Measurements from ENCODE around the gene CANX. TPM values are rescaled to one million over a fixed set of nuclear protein-coding genes. Genes with fewer than 3 reads are reported as not detected.
A peak's percentile ranks its signal among the peaks of the same experiment; 100 is the strongest.

Gene CANX
- total RNA-seq, 4 donors from 2014 or later = 155 to 550 (median 392) TPM

DNA sequence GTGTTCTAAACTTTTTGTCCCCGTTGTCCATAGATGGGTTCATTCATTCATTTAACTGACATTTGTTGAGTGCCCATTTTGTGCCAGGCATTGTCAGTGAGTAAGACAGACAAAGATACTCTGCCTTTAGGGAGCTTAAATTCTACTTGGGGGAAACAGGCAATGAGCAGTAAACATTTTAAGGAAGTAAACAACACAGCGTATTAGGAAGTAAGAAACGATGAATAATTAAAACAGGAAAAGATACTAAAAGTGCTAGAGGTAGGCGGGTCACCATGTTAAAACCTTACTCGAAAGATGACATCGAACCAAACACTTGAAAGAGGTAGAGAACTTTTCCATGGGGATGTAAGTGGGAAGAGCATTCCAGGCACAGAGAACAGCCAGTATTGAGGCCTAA, 28.3 kb downstream of the CANX start:
- Histone ChIP-seq H3K27ac (no peak overlapping the region), H3K9me3 (no peaks in the 10 kb centered on the region), H3K4me1 (peaks cover 0 to 5% of the 10 kb centered on the region in 2 donors), H3K36me3 (no peaks in the 10 kb centered on the region), H3K4me3 (no peak overlapping the region), H3K27me3 (no peaks in the 10 kb centered on the region)
- intact Hi-C loops (cut with DNase I; ENCODE audit: low total_unique reads) = no loop called here
- no peak for DNase-seq
- no peak for TF ChIP-seq POLR2A (IDR thresholded peaks at IDR 0.05)
- TF ChIP-seq, protein P1, sequence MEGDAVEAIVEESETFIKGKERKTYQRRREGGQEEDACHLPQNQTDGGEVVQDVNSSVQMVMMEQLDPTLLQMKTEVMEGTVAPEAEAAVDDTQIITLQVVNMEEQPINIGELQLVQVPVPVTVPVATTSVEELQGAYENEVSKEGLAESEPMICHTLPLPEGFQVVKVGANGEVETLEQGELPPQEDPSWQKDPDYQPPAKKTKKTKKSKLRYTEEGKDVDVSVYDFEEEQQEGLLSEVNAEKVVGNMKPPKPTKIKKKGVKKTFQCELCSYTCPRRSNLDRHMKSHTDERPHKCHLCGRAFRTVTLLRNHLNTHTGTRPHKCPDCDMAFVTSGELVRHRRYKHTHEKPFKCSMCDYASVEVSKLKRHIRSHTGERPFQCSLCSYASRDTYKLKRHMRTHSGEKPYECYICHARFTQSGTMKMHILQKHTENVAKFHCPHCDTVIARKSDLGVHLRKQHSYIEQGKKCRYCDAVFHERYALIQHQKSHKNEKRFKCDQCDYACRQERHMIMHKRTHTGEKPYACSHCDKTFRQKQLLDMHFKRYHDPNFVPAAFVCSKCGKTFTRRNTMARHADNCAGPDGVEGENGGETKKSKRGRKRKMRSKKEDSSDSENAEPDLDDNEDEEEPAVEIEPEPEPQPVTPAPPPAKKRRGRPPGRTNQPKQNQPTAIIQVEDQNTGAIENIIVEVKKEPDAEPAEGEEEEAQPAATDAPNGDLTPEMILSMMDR (IDR thresholded peaks at IDR 0.05) = no peak

DNA sequence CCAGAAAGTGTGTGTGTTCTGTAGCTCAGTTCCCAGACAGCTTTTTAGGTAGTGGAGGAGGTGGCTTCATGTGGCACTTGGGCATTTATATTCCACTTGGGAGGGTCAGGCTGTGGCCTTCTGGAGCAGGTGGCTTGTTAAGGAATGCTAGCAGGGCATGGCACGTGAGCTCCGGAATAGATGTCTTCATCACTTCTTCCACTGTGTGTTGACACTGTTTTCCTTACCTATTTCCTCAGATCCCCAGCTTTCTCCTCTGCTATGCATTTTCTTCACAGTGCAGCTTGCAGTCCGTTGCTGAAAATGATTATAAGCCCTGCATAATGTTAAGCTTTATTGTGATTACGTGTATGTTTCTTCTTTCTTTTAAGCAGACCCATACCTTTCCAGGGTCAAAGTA, 30.5 kb downstream of the CANX start:
- Histone ChIP-seq H3K36me3 (no peaks in the 10 kb centered on the region), H3K27me3 (no peaks in the 10 kb centered on the region), H3K27ac (peak overlapping the region in 1 of 2 donors; percentile 9), H3K4me1 (peaks cover 3 to 9% of the 10 kb centered on the region in 2 donors), H3K9me3 (no peaks in the 10 kb centered on the region), H3K4me3 (no peak overlapping the region)
- no peak for TF ChIP-seq POLR2A (IDR thresholded peaks at IDR 0.05)
- TF ChIP-seq, protein P1 (IDR thresholded peaks at IDR 0.05) = no peak
- intact Hi-C loops (cut with DNase I; ENCODE audit: low total_unique reads) = no loop called here
- DNase-seq = no peak

DNA sequence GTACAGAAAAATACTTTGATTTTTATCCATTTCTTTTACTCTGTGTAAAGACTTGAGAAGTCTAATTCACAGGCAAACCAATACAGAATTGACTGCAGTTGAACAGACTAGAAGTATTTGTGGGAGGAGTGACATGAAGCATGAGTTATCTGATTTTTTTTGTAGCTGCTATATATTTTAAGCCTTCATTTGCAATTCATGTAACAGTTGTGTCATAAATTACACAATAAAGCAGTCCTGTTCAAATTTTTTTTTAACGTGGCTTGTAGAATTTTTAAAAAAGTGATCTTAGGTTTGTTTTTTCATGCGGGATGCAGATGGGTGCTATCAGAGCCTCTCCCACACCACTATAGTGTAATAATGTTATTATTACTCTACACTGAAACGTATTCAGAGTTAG, 31.0 kb downstream of the CANX start:
- H3K27ac ChIP-seq = peak overlapping the region in 1 of 2 donors; percentile 9
- H3K4me3 ChIP-seq = no peak overlapping the region
- peaks cover 3 to 14% of the 10 kb centered on the region in 2 donors for H3K4me1 ChIP-seq
- TF ChIP-seq, protein P1 (IDR thresholded peaks at IDR 0.05) = no peak
- TF ChIP-seq POLR2A (IDR thresholded peaks at IDR 0.05) = no peak
- DNase-seq = no peak
- no peaks in the 10 kb centered on the region for H3K27me3 ChIP-seq
- intact Hi-C loops (cut with DNase I; ENCODE audit: low total_unique reads) = no loop called here
- H3K36me3 ChIP-seq = no peaks in the 10 kb centered on the region
- H3K9me3 ChIP-seq = no peaks in the 10 kb centered on the region

DNA sequence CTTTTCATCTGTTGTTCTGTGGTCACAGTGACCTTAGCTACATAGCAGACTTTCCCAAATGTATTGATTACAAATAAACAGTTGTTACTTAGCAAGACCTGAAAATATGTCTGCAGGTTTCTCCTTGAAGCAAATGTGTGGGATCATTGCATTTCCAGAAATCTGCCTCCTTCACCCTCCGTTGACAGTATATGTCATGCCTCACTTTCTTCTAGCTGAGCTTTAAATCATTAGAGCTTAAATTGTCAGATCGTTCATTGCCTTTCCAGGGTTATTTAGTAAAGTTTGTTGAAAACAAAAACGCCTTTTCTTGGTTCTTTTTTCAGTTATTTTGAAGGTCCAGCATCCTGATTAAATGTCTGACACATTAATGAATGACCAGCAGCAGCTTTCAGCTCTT, 31.6 kb downstream of the CANX start:
- H3K4me1 ChIP-seq = peaks cover 3 to 16% of the 10 kb centered on the region in 2 donors

DNA sequence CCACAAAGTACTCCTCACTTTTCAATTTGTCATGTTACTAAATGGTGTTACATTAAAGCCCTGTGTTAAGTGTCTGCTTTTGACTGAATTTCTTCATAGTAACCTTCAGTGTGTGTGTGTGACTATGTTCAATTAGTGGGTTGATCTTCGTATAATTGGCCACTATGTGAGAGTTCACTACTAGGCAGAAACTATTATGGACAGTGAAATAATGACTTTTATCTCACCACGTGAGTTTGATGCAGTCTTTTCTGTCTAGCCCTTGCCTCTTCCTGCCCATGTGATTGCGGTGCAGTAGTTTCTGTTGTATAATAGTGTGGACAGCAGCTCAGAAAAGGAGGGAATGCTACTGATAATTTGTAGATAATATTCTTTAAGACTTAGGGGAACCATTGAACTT, 32.1 kb downstream of the CANX start:
- DNase-seq = no peak
- H3K27ac ChIP-seq = no peak overlapping the region
- no peaks in the 10 kb centered on the region for H3K27me3 ChIP-seq
- no peaks in the 10 kb centered on the region for H3K36me3 ChIP-seq
- H3K4me3 ChIP-seq = no peak overlapping the region
- intact Hi-C loops (cut with DNase I; ENCODE audit: low total_unique reads) = no loop called here
- H3K4me1 ChIP-seq = peaks cover 4 to 21% of the 10 kb centered on the region in 2 donors
- H3K9me3 ChIP-seq = no peaks in the 10 kb centered on the region
- TF ChIP-seq, protein P1 (IDR thresholded peaks at IDR 0.05) = no peak
- no peak for TF ChIP-seq POLR2A (IDR thresholded peaks at IDR 0.05)

More for the DNA sequence above, 31.6 kb downstream of the CANX start:
- Histone ChIP-seq H3K36me3 (no peaks in the 10 kb centered on the region), H3K27ac (no peak overlapping the region), H3K27me3 (no peaks in the 10 kb centered on the region), H3K9me3 (no peaks in the 10 kb centered on the region), H3K4me3 (no peak overlapping the region)
- TF ChIP-seq POLR2A (IDR thresholded peaks at IDR 0.05) = no peak
- TF ChIP-seq, protein P1 (IDR thresholded peaks at IDR 0.05) = no peak
- no peak for DNase-seq
- intact Hi-C loops (cut with DNase I; ENCODE audit: low total_unique reads) = no loop called here

Data from uterus (tissue), 4 donors.